ENCODE results near the gene SMIM22. TPM values are rescaled to one million over a fixed set of nuclear protein-coding genes. Genes with fewer than 3 reads are reported as not detected.

SMIM22 gene
- total and polyA plus RNA-seq, 4 donors, result 26.8 to 324 (median 97.0) TPM

DNA sequence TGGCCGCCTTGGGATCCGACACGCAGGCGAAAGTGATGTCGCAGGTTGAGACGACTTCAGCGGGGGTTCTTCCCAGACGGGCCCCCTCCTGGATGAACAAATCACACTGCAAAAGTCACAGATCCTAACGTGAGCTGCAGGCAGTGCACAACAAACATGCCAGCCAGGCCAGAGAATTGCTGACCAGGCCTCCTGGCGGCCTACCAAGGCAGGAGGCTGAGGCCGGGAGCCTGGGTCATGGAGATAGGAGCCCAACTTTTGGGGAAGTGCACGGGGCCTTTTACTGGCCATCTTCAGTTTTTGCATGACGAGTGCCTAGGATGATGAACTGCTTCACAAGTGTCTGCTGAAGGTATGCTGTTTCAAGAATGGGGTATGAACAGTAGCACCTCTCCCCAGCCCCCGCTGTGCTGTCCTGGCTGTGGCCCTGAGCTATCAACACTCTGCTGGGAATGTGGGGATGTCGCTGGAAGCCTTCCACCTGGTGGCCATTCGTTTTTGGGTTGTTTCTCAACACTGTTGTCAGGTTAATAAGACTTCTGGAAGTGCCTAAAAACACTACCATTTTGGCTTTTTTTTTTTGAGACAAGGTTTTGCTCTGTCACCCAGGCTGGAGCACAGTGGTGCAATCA lies 19.5 kb downstream of the SMIM22 start:
- TF ChIP-seq, protein P1, sequence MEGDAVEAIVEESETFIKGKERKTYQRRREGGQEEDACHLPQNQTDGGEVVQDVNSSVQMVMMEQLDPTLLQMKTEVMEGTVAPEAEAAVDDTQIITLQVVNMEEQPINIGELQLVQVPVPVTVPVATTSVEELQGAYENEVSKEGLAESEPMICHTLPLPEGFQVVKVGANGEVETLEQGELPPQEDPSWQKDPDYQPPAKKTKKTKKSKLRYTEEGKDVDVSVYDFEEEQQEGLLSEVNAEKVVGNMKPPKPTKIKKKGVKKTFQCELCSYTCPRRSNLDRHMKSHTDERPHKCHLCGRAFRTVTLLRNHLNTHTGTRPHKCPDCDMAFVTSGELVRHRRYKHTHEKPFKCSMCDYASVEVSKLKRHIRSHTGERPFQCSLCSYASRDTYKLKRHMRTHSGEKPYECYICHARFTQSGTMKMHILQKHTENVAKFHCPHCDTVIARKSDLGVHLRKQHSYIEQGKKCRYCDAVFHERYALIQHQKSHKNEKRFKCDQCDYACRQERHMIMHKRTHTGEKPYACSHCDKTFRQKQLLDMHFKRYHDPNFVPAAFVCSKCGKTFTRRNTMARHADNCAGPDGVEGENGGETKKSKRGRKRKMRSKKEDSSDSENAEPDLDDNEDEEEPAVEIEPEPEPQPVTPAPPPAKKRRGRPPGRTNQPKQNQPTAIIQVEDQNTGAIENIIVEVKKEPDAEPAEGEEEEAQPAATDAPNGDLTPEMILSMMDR (IDR thresholded peaks at IDR 0.05; ENCODE audit: control extremely low read depth, extremely low read depth), result no peak
- H3K4me1 ChIP-seq (ENCODE audit: control insufficient read depth in 5 of 5, insufficient read depth in 5 of 5, low read length in 5 of 5), result peaks cover 0 to 2% (median 0%) of the 10 kb centered on the region in 5 donors
- peak overlapping the region in 1 of 2 donors; percentile 69 for H3K27ac ChIP-seq (ENCODE audit: low read depth in 1 of 2, low read length in 1 of 2)
- no peak overlapping the region for H3K9ac ChIP-seq (ENCODE audit: insufficient read depth in 1 of 2, low read length in 2 of 2)
- 87 to 88% methylated on average over 16 of the region's 16 CpGs for WGBS, 2 donors
- peak in 1 of 3 donors; percentile 10 for DNase-seq
- no peak for ATAC-seq (ENCODE audit: insufficient read depth, low FRiP score)
- no peaks in the 10 kb centered on the region for H3K27me3 ChIP-seq (ENCODE audit: control insufficient read depth in 3 of 3, insufficient read depth in 3 of 3, low read length in 2 of 3)
- H3K9me3 ChIP-seq (ENCODE audit: control insufficient read depth in 4 of 4, insufficient read depth in 3 of 4, low read length in 3 of 4), result no peaks in the 10 kb centered on the region
- peaks cover 12 to 56% (median 31%) of the 10 kb centered on the region in 4 donors for H3K36me3 ChIP-seq (ENCODE audit: control insufficient read depth in 4 of 4, insufficient read depth in 4 of 4, low read length in 4 of 4)
- H3K4me3 ChIP-seq, result no peak overlapping the region

- TF ChIP-seq, protein P1 (IDR thresholded peaks at IDR 0.05; ENCODE audit: control extremely low read depth, extremely low read depth), result no peak
- no peak overlapping the region for H3K9ac ChIP-seq (ENCODE audit: insufficient read depth in 1 of 2, low read length in 2 of 2)
- no peaks in the 10 kb centered on the region for H3K27me3 ChIP-seq (ENCODE audit: control insufficient read depth in 3 of 3, insufficient read depth in 3 of 3, low read length in 2 of 3)
- WGBS, 2 donors, result 93 to 94% methylated on average over 6 of the region's 6 CpGs
- peaks cover 0 to 4% (median 0%) of the 10 kb centered on the region in 5 donors for H3K4me1 ChIP-seq (ENCODE audit: control insufficient read depth in 5 of 5, insufficient read depth in 5 of 5, low read length in 5 of 5)
- peaks cover 23 to 55% (median 37%) of the 10 kb centered on the region in 4 donors for H3K36me3 ChIP-seq (ENCODE audit: control insufficient read depth in 4 of 4, insufficient read depth in 4 of 4, low read length in 4 of 4)
- peak overlapping the region in 1 of 2 donors; percentile 43 for H3K27ac ChIP-seq (ENCODE audit: low read depth in 1 of 2, low read length in 1 of 2)
- no peaks in the 10 kb centered on the region for H3K9me3 ChIP-seq (ENCODE audit: control insufficient read depth in 4 of 4, insufficient read depth in 3 of 4, low read length in 3 of 4)
- no peak overlapping the region for H3K4me3 ChIP-seq
- ATAC-seq (ENCODE audit: insufficient read depth, low FRiP score) (no peak), DNase-seq (no peak)
These were observed 25.5 kb downstream of the SMIM22 start for GRCh38 chr16:4820652-4821051.

GRCh38 chr16:4825196-4825595 lies 30.0 kb downstream of the SMIM22 start:
- Histone ChIP-seq H3K4me3 (no peak overlapping the region), H3K9me3 (ENCODE audit: control insufficient read depth in 4 of 4, insufficient read depth in 3 of 4, low read length in 3 of 4) (no peaks in the 10 kb centered on the region), H3K4me1 (ENCODE audit: control insufficient read depth in 5 of 5, insufficient read depth in 5 of 5, low read length in 5 of 5) (peaks cover 0 to 9% (median 0%) of the 10 kb centered on the region in 5 donors), H3K27me3 (ENCODE audit: control insufficient read depth in 3 of 3, insufficient read depth in 3 of 3, low read length in 2 of 3) (no peaks in the 10 kb centered on the region), H3K27ac (ENCODE audit: low read depth in 1 of 2, low read length in 1 of 2) (peak overlapping the region in 1 of 2 donors; percentile 78), H3K36me3 (ENCODE audit: control insufficient read depth in 4 of 4, insufficient read depth in 4 of 4, low read length in 4 of 4) (peaks cover 24 to 59% (median 49%) of the 10 kb centered on the region in 4 donors), H3K9ac (ENCODE audit: insufficient read depth in 1 of 2, low read length in 2 of 2) (no peak overlapping the region)
- ATAC-seq (ENCODE audit: insufficient read depth, low FRiP score) (no peak), DNase-seq (no peak)
- TF ChIP-seq, protein P1 (IDR thresholded peaks at IDR 0.05; ENCODE audit: control extremely low read depth, extremely low read depth), result no peak
- WGBS, 2 donors, result 92 to 97% methylated on average over 8 of the region's 8 CpGs

Data from lung (tissue), 12 donors.